Measurements from ENCODE around the gene SYNRG.
"Not testable (repeated sequence)": the region's sequence is repeated elsewhere in the genome, so short reads cannot be mapped to it uniquely, and the experiment has no call there.

Gene SYNRG

GRCh38 chr17:37541880-37542660, 67.1 kb downstream of the SYNRG start:
- no peak for FAIRE-seq

- no peak for FAIRE-seq
Observed at GRCh38 chr17:37538981-37539659, 70.1 kb downstream of the SYNRG start.

GRCh38 chr17:37535906-37536305, 73.3 kb downstream of the SYNRG start:
- FAIRE-seq = no peak

- FAIRE-seq = no peak
Observed at GRCh38 chr17:37532756-37533155, 76.5 kb downstream of the SYNRG start.

GRCh38 chr17:37530420-37530819, 78.8 kb downstream of the SYNRG start:
- no peak for FAIRE-seq

- FAIRE-seq = no peak
Observed at GRCh38 chr17:37527249-37527851, 81.9 kb downstream of the SYNRG start.

- FAIRE-seq = no peak
Observed at GRCh38 chr17:37523715-37524219, 85.5 kb downstream of the SYNRG start.

- FAIRE-seq = no peak
Observed at GRCh38 chr17:37521821-37522220, 87.4 kb downstream of the SYNRG start.

- no peak for FAIRE-seq
Observed at GRCh38 chr17:37520174-37520573, 89.0 kb downstream of the SYNRG start.

- no peak for FAIRE-seq
Observed at GRCh38 chr17:37519251-37519985, 89.8 kb downstream of the SYNRG start.

- no peak for FAIRE-seq
Observed at GRCh38 chr17:37518826-37519225, 90.4 kb downstream of the SYNRG start.

- no peak for FAIRE-seq
Observed at GRCh38 chr17:37517881-37518280, 91.3 kb downstream of the SYNRG start.

GRCh38 chr17:37516127-37516571, 93.1 kb downstream of the SYNRG start:
- FAIRE-seq = no peak

GRCh38 chr17:37513711-37514110, 95.5 kb downstream of the SYNRG start:
- FAIRE-seq = no peak

- FAIRE-seq = no peak
Observed at GRCh38 chr17:37512442-37513068, 96.7 kb downstream of the SYNRG start.

GRCh38 chr17:37511642-37512041, 97.6 kb downstream of the SYNRG start:
- FAIRE-seq = not testable (repeated sequence)

- no peak for FAIRE-seq
Observed at GRCh38 chr17:37510056-37510455, 99.2 kb downstream of the SYNRG start.

- FAIRE-seq = no peak
Observed at GRCh38 chr17:37507111-37507510, 102.1 kb downstream of the SYNRG start.

- FAIRE-seq = no peak
Observed at GRCh38 chr17:37506678-37507077, 102.5 kb downstream of the SYNRG start.

GRCh38 chr17:37505333-37505732, 103.9 kb downstream of the SYNRG start:
- no peak for FAIRE-seq

- no peak for FAIRE-seq
Observed at GRCh38 chr17:37503148-37503547, 106.1 kb downstream of the SYNRG start.

Measured in A204.1 (cell line).